ENCODE results near the gene ELMOD1. TPM values are rescaled to one million over a fixed set of nuclear protein-coding genes. Genes with fewer than 3 reads are reported as not detected.
"Not testable (repeated sequence)": the region's sequence is repeated elsewhere in the genome, so short reads cannot be mapped to it uniquely, and the experiment has no call there.

The ELMOD1 gene
- 1 to 10 TPM; 2.4 to 6.4 (median 3.8) TPM for polyA plus RNA-seq (ENCODE audit: insufficient read length in 10 of 10)
- long read RNA-seq, donor 1, partial matches to known transcripts, result 0 of 1 reads
- long read RNA-seq, donor 1, other reads (novel, unspliced or antisense), result 0 of 1 reads
- long read RNA-seq, donor 2, partial matches to known transcripts, result 0 of 2 reads
- long read RNA-seq, donor 2, other reads (novel, unspliced or antisense), result 0 of 2 reads
- long read RNA-seq, donor 3, result 0 reads
- long read RNA-seq, donor 4, result 0 reads
- long read RNA-seq, donor 5, partial matches to known transcripts, result 0 of 1 reads
- long read RNA-seq, donor 5, other reads (novel, unspliced or antisense), result 0 of 1 reads
- long read RNA-seq, donor 6, result 0 reads
- long read RNA-seq, donor 7, result 0 reads
- long read RNA-seq, donor 8, result 0 reads
- long read RNA-seq, donor 9, result 0 reads

GRCh38 chr11:107590460-107591377 is at the start of gene ELMOD1:
Gene ELMOD1 (plus strand): TSS chr11:107591147. CDS start chr11:107618190, 27,043 bp downstream.
- peak in 2 of 3 donors; percentile 27 to 36 for DNase-seq

GRCh38 chr11:107545101-107545514 is 45.8 kb upstream of the ELMOD1 start:
- DNase-seq, result no peak

GRCh38 chr11:107547961-107548360 is 43.0 kb upstream of the ELMOD1 start:
- peak in 1 of 3 donors; percentile 33 for DNase-seq

GRCh38 chr11:107549253-107549953 is 41.5 kb upstream of the ELMOD1 start:
- peak; percentile 24 to 48 (median 41) for DNase-seq

GRCh38 chr11:107549954-107550285 is 41.0 kb upstream of the ELMOD1 start:
- DNase-seq, result no peak

GRCh38 chr11:107550304-107550703 is 40.6 kb upstream of the ELMOD1 start:
- no peak for DNase-seq

- DNase-seq, result peak in 1 of 3 donors; percentile 69
These were observed 29.3 kb upstream of the ELMOD1 start for GRCh38 chr11:107561688-107562087.

- DNase-seq, result peak in 1 of 3 donors; percentile 79
These were observed 28.2 kb upstream of the ELMOD1 start for GRCh38 chr11:107562647-107563208.

- DNase-seq, result peak; percentile 45 to 79 (median 59)
These were observed 27.2 kb upstream of the ELMOD1 start for GRCh38 chr11:107563702-107564101.

GRCh38 chr11:107564877-107565218 is 26.1 kb upstream of the ELMOD1 start:
- DNase-seq, result no peak

GRCh38 chr11:107565219-107565937 is 25.6 kb upstream of the ELMOD1 start, which contains the start of gene ALKBH8:
Gene ALKBH8 (minus strand): TSS chr11:107565735. CDS start chr11:107560893, 4,842 bp downstream.
- DNase-seq, result peak; percentile 68 to 93 (median 80)

- DNase-seq, result not testable (repeated sequence)
These were observed 24.9 kb upstream of the ELMOD1 start for GRCh38 chr11:107565955-107566501.

- DNase-seq, result no peak
These were observed 24.4 kb upstream of the ELMOD1 start for GRCh38 chr11:107566569-107566968.

GRCh38 chr11:107567739-107568335 is 23.1 kb upstream of the ELMOD1 start:
- no peak for DNase-seq

GRCh38 chr11:107570015-107570414 is 20.9 kb upstream of the ELMOD1 start:
- no peak for DNase-seq

GRCh38 chr11:107573438-107573837 is 17.5 kb upstream of the ELMOD1 start:
- no peak for DNase-seq

- DNase-seq, result peak in 2 of 3 donors; percentile 49 to 60
These were observed 14.2 kb upstream of the ELMOD1 start for GRCh38 chr11:107576497-107577345.

- no peak for DNase-seq
These were observed 13.6 kb upstream of the ELMOD1 start for GRCh38 chr11:107577346-107577711.

GRCh38 chr11:107579169-107579568 is 11.8 kb upstream of the ELMOD1 start:
- DNase-seq, result not testable (repeated sequence)

Data from muscle of back (tissue), 13 donors.